GM19438 (cell line): ENCODE data around the gene COL4A4.
"Not testable (repeated sequence)": the region's sequence is repeated elsewhere in the genome, so short reads cannot be mapped to it uniquely, and the experiment has no call there.

Experiments used
- ATAC-seq: cut with Tn5 transposase; IDR thresholded peaks from one replicate; pipeline ENCODE4 v1.9.1; 2021; ENCODE audit warnings: low read depth; ENCODE audit not compliant: unreplicated experiment

Gene COL4A4

GRCh38 chr2:227117852-227118251 is 46.2 kb downstream of the COL4A4 start:
- no peak for ATAC-seq

GRCh38 chr2:227117027-227117426 is 47.0 kb downstream of the COL4A4 start:
- no peak for ATAC-seq

DNA sequence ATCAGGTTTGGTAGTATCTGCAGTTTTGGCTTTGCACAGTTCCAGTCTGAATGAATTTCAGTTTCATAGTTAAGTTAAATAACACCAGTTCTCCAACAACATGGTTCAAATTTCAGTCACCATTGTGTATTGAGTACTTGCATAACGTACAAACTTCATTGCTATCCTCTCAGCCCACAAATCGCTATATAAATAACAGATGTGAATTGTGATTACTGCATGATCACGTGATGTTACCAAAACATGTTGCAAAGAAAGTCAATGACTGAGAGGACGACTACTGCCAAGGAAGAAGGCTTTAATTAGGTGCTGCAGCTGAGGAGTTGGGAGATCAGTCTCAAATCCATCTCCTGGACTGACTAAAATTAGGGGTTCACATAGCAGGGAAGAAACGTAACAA is 48.2 kb downstream of the COL4A4 start:
- ATAC-seq, result no peak

GRCh38 chr2:227106845-227107759 is 56.9 kb downstream of the COL4A4 start:
- ATAC-seq, result peak; percentile 89

- no peak for ATAC-seq
Measured at GRCh38 chr2:227103583-227103982, 60.4 kb downstream of the COL4A4 start.

- ATAC-seq, result no peak
Measured at GRCh38 chr2:227099340-227099739, 64.7 kb downstream of the COL4A4 start.

DNA sequence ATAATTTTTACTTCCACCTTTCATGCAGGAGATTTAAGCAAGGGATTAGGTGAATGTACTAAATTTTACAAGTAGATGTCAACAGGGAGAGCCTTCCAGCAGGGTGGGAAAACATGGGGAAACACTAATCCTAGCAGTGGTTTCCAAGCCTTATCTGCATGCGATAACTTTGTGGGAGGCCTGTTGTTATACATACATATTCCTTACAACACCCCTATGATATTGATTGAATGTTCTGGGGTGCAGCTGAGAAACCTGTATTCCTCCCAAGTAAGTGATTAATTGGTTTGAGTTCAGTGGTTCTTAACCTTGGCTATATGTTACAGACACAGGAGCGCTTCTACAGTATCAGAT is 65.9 kb downstream of the COL4A4 start:
- no peak for ATAC-seq

GRCh38 chr2:227097495-227098161 is 66.4 kb downstream of the COL4A4 start:
- no peak for ATAC-seq

- ATAC-seq, result no peak
Measured at GRCh38 chr2:227095346-227095745, 68.7 kb downstream of the COL4A4 start.

DNA sequence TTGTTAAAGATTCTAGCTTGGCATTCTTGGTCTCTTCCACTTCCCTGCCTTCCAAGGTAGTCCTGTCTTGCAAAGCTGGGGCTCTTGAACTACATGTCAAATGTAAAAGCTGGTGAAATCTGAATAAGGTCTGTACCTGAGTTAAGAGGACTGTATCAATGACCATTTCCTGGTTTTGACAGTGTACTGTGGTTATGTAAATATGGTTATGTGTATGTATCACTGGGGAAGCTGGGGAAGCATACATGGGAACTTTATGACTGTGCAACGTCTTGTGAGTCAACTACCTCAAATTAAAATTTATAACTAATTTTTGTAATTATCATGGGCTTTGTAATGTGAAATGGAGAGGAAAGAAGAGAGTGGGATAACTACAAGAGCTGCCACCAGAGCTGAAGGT is 81.7 kb downstream of the COL4A4 start:
- peak; percentile 95 for ATAC-seq

GRCh38 chr2:227079726-227080125 is 84.3 kb downstream of the COL4A4 start:
- ATAC-seq, result no peak

DNA sequence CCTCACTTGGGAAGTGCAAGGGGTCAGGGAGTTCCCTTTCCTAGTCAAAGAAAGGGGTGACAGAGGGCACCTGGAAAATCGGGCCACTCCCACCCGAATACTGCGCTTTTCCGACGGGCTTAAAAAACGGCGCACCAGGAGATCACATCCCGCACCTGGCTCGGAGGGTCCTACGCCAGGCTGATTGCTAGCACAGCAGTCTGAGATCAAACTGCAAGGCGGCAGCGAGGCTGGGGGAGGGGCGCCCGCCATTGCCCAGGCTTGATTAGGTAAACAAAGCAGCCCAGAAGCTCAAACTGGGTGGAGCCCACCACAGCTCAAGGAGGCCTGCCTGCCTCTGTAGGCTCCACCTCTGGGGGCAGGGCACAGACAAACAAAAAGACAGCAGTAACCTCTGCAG is 98.9 kb downstream of the COL4A4 start:
- ATAC-seq, result not testable (repeated sequence)

GRCh38 chr2:227058888-227059399 is 105.1 kb downstream of the COL4A4 start:
- ATAC-seq, result no peak

DNA sequence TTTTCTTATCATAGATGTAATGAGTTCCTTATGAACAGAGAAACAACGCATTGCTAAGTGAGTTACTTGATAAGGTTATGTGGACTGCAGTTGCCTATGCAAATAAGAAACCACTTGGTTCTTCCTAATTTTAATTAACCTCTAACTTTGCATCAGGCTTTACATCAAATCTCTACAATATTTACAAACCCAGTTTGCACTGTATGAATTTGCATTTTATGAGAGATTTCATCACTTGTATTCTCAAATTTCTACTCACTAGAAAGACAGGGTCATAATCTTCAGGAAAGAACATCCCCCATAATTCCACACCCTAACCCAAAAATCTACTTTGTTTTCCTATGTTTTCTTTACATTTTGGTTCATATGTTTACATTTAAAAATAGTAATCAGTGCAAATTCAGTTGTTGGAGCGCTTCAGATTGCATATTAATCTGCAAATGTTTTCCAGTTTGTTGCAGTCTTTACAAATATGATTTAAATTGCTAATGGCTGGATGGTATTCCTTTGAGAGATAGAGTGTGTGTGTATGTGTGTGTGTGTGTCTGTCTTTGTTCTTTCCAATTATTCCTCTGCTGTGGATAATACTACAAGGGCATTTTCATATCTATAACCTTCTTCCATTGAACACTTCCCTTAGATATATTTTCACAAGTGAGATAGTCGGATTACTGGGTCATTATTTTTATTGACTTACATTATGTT is 106.1 kb downstream of the COL4A4 start:
- no peak for ATAC-seq

DNA sequence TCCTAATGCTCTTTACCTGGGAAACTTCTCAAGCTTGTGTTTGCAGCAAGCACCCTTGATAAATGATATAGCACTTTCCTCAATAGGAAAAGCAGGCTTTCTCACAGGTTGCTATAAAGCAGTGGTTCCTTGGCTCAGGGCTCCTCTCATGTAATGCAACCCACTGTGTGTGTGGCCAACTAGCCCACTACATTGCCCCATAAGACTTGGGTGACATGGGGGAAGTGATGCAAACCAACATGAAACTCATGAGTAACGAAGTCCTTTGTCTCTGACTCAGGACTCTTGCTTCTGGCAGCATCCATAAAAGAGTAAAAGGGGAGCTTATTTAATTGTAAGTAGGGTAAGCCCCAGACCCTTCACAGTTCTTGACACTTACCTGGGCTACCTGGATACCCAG is 106.9 kb downstream of the COL4A4 start:
- ATAC-seq, result no peak

DNA sequence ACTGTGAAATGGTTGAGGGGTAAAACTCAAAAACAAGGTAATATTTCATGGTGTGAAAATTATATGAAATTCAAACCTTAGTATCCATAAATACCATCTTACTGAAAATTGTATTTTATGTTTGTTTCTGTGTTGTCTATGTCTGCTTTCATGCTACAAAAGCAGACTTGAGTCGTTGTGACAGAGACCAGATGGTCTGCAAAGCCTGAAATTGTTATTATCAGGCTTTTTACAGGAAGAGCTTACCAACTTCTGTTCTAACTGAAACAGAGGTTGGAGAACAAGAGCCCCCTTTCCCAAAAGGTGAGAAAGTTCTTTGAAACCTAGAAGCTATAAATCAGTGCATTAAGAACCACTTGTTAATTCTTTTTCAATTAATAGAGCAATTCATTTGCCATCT is 110.0 kb downstream of the COL4A4 start:
- ATAC-seq, result no peak

GRCh38 chr2:227052879-227053278 is 111.1 kb downstream of the COL4A4 start:
- ATAC-seq, result no peak

GRCh38 chr2:227043981-227044380 is 120.0 kb downstream of the COL4A4 start:
- ATAC-seq, result no peak

DNA sequence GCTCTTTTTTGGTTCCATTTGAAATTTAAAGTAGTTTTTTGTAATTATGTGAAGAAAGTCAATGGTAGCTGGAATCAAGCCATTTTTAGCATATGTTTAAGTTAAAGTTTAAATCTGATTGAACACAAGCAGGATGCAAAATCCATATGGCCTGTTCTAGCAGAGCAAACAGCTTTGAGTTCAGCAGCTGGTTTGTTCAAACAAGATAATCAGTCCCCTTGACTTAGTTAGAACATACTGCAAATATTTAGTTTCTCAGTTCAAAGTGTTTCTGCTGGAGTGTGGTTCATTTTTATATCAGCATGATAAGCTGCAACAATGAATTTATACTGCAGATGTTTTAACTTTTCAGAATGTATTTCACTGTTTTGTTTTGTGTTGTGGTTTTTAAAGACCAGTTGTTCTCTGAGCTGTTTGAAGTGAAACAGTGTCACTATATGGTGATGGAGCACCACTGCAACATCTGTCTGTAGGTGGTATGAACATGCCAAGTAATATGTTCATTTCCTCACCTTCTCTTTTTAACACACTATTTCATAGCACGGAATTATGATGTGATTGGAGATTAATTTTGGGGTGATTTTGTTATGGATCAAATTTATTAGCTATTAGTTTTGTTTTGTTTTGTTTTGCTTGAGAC is 125.3 kb downstream of the COL4A4 start:
- ATAC-seq, result no peak

DNA sequence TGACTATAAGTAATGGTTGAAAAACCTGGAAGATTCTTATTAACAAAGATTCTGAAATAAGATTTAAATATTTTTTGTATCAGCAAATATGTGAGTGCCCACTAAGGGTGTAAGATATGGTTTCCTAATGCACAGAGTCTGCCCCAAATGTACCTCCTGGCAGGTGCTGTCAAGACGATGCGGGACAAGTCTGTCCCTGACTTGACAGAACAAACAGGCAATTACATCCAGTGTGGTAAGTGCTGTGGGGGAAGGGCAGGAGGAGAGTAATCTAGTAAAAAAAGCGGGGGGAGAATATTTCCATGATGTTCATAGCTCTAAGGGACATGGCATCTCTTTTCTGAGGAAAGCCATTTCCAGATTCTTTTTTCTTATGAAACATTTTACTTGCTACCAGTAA is 127.5 kb downstream of the COL4A4 start:
- no peak for ATAC-seq
